ENCODE results near the gene MLST8.

Gene MLST8

DNA sequence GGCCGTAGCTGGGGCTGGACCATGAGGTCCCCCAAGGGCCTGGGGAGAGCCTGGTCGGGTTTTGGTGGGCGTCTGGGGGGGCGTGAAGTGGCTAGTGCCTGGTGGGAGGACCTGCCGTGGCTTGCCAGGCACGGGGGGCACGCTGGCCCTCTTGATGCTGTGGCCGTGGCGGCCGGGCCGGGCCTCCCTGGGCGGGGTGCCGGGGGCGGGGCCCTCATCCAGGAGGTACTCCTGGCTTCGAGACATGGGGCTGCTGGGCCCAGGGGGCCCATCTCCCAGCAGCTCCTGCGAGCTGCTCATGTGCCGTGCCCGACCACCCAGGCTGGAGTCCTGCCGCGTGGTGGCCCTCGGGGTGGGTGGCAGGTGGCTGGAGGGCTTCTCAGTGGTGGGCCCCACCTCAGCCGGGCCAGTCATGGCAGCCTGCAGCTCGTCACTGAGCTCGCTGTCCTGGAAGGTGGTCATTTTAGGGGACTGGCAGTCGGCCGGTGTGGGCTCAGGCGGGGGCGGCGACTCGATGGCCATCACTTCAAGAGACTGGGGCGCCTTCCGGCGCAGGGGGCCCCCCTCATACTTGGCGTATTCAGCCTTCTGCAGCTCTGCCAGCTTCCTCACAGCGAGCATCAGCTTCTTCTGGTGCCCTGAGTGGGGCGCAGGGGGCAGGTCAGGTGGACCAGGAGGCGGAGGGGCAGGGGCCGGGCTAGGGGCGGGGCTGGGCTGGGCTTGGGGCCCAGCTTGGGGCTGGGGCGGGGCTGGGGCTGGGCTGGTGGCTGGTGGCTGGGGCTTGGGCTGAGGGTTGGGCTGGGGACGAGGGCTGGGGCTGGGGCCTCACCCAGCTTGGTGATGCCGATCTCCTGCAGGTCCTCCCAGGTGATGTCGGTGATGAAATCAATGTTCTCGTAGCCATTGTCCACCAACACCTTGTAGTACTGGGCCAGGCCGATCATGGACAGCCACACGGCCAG is 24.0 kb upstream of the MLST8 start:
- POLR2A ChIA-PET, result interaction anchor here (0.6 to 1.2 kb wide), 2 partner anchors 26 to 664 kb away, joined by 3 to 6 read pairs; partner anchors contain the start of gene TRAF7
- TF ChIP-seq, protein P1, sequence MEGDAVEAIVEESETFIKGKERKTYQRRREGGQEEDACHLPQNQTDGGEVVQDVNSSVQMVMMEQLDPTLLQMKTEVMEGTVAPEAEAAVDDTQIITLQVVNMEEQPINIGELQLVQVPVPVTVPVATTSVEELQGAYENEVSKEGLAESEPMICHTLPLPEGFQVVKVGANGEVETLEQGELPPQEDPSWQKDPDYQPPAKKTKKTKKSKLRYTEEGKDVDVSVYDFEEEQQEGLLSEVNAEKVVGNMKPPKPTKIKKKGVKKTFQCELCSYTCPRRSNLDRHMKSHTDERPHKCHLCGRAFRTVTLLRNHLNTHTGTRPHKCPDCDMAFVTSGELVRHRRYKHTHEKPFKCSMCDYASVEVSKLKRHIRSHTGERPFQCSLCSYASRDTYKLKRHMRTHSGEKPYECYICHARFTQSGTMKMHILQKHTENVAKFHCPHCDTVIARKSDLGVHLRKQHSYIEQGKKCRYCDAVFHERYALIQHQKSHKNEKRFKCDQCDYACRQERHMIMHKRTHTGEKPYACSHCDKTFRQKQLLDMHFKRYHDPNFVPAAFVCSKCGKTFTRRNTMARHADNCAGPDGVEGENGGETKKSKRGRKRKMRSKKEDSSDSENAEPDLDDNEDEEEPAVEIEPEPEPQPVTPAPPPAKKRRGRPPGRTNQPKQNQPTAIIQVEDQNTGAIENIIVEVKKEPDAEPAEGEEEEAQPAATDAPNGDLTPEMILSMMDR (IDR thresholded peaks at IDR 0.05; ENCODE audit: control extremely low read depth, extremely low read depth, low read depth, missing control alignments), result no peak
- CTCF ChIA-PET, result interaction anchor here (1.1 kb wide), 1 partner anchor 70 kb away, joined by 3 read pairs; the partner anchor contains the start of gene ECI1

DNA sequence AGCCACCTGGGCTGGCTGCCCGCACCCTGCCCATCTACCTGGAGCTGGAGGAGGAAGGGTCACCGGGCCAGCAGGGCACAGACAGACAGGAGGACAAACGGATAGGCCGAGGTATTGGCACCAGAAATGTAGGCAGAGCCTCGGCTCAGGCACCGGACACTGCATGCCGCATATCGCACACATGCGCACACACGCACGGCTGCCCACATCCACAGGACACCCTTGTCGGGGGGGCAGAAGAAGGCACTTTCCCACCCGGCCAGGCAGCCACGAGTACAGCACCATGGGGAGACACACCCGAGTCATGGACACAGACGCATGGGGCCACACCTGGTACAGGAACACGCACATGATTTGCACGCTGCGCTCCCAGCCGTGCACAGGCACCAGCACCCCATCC is 23.3 kb upstream of the MLST8 start:
- ChIA-PET CTCF (interaction anchor here (1.2 kb wide), 1 partner anchor 70 kb away, joined by 4 read pairs; the partner anchor contains the start of gene ECI1), POLR2A (interaction anchor here (1.2 to 2.1 kb wide), 2 partner anchors 27 kb away, joined by 6 to 8 read pairs; partner anchors contain the start of gene TRAF7)
- TF ChIP-seq, protein P1 (IDR thresholded peaks at IDR 0.05; ENCODE audit: control extremely low read depth, extremely low read depth, low read depth, missing control alignments), result no peak
- no peak for DNase-seq (ENCODE audit: extremely low spot score)

More for the DNA sequence above, 24.0 kb upstream of the MLST8 start:
- DNase-seq (ENCODE audit: extremely low spot score), result no peak

DNA sequence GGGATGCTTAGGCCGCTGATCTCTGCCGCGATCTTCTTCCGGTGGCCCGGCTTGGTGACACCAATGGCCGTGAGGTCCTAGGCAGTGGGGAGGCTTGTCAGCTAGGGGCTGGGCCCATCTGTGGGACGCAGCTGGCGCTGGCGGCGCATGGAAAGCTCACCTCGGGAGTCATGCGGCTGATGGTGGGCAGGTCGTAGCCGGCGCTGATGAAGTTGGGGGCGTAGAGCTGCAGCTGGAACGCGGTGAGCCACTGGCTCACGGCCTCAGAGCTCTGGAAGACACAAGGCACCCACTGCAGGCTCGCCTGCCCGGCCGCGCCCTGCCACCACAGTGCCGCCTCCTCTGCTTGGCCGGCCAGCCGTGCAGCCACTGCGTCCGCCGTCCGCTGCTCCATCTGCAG is 21.6 kb upstream of the MLST8 start:
- TF ChIP-seq, protein P1 (IDR thresholded peaks at IDR 0.05; ENCODE audit: control extremely low read depth, extremely low read depth, low read depth, missing control alignments), result no peak
- CTCF ChIA-PET, result no interaction called here
- POLR2A ChIA-PET, result interaction anchor here (2.1 kb wide), 1 partner anchor 28 kb away, joined by 8 read pairs; the partner anchor contains the start of gene TRAF7
- DNase-seq (ENCODE audit: extremely low spot score), result no peak

DNA sequence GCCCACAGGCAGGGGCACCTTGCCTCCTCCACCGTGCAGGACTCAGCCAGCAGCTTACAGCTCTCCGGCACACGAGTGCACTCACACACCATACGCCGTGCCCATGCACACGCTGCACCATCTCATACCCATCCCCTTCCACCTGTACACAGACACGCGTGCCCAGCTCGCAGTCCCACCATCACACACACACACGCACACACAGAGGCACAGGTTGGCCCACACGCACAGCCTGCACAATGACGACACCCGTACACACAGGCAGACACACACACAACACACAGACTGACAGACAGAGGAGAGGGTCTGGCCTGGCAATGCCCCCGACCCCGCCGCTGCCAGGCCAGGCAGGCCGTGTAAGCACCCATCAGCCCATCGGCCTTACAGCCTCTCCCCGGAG is 20.9 kb upstream of the MLST8 start:
- no peak for DNase-seq (ENCODE audit: extremely low spot score)
- TF ChIP-seq, protein P1 (IDR thresholded peaks at IDR 0.05; ENCODE audit: control extremely low read depth, extremely low read depth, low read depth, missing control alignments), result no peak
- CTCF ChIA-PET, result no interaction called here
- POLR2A ChIA-PET, result no interaction called here

DNA sequence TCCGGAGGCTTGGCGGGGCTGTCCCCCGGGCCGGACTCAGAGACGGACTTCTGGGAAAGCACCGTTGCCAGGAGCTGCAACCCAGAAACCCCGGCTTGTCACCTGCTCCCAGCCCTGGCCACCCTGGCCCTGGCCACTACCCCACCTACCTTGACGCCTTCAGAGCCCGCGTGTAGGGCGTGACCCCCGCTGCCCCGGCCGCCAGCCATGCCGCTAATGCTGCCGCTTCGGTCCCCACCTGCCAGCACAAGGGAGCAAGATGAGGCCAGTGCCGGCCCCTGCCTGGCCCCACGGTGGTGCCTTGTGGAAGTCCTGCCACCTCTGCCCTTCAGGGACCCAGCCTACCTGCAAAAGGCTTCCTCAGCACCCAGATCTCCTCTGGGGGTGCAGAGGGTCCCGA is 20.3 kb upstream of the MLST8 start:
- CTCF ChIA-PET, result interaction anchor here (1.6 kb wide), 1 partner anchor 16 kb away, joined by 3 read pairs; no protein-coding TSS in a partner anchor
- POLR2A ChIA-PET, result no interaction called here
- DNase-seq (ENCODE audit: extremely low spot score), result no peak
- TF ChIP-seq, protein P1 (IDR thresholded peaks at IDR 0.05; ENCODE audit: control extremely low read depth, extremely low read depth, low read depth, missing control alignments), result no peak

DNA sequence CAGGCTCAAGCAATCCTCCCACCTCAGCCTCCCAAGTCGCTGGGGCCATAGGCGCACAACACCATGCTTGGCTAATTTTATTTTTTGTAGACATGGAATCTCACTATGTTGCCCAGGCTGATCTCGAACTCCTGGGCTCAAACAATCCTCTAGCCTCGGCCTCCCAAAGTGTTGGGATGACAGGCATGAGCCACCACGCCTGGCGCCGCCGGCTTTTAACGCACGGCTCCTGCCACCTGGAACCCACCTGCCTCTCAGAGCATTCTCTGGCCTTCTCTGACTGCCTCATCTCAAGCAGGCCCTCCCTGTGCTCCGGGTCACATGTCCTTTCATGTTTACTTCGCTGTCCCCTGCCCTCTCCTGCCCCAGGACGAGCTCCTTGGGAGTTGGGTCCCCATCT is 19.2 kb upstream of the MLST8 start:
- TF ChIP-seq, protein P1 (IDR thresholded peaks at IDR 0.05; ENCODE audit: control extremely low read depth, extremely low read depth, low read depth, missing control alignments), result no peak
- POLR2A ChIA-PET, result no interaction called here
- DNase-seq (ENCODE audit: extremely low spot score), result no peak
- CTCF ChIA-PET, result interaction anchor here (1.6 kb wide), 1 partner anchor 15 kb away, joined by 3 read pairs; no protein-coding TSS in a partner anchor
